ENCODE data around the gene SLC16A6.
"Not testable (repeated sequence)": the region's sequence is repeated elsewhere in the genome, so short reads cannot be mapped to it uniquely, and the experiment has no call there.

- TF ChIP-seq, protein P1, sequence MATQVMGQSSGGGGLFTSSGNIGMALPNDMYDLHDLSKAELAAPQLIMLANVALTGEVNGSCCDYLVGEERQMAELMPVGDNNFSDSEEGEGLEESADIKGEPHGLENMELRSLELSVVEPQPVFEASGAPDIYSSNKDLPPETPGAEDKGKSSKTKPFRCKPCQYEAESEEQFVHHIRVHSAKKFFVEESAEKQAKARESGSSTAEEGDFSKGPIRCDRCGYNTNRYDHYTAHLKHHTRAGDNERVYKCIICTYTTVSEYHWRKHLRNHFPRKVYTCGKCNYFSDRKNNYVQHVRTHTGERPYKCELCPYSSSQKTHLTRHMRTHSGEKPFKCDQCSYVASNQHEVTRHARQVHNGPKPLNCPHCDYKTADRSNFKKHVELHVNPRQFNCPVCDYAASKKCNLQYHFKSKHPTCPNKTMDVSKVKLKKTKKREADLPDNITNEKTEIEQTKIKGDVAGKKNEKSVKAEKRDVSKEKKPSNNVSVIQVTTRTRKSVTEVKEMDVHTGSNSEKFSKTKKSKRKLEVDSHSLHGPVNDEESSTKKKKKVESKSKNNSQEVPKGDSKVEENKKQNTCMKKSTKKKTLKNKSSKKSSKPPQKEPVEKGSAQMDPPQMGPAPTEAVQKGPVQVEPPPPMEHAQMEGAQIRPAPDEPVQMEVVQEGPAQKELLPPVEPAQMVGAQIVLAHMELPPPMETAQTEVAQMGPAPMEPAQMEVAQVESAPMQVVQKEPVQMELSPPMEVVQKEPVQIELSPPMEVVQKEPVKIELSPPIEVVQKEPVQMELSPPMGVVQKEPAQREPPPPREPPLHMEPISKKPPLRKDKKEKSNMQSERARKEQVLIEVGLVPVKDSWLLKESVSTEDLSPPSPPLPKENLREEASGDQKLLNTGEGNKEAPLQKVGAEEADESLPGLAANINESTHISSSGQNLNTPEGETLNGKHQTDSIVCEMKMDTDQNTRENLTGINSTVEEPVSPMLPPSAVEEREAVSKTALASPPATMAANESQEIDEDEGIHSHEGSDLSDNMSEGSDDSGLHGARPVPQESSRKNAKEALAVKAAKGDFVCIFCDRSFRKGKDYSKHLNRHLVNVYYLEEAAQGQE (IDR thresholded peaks at IDR 0.05; ENCODE audit: low read depth) = not testable (repeated sequence)
- not testable (repeated sequence) for TF ChIP-seq YY1 (IDR thresholded peaks at IDR 0.05; ENCODE audit: extremely low read depth, insufficient replicate concordance, low read depth, low read length); EZH2 (IDR thresholded peaks at IDR 0.05); POLR2A (IDR thresholded peaks at IDR 0.05; ENCODE audit: borderline replicate concordance, extremely low read depth, insufficient read depth, insufficient read length); ZBTB33 (IDR thresholded peaks at IDR 0.05; ENCODE audit: extremely low read depth, insufficient replicate concordance, low read length); EZH2phosphoT487 (IDR thresholded peaks at IDR 0.05; ENCODE audit: borderline replicate concordance); ZNF274 (IDR thresholded peaks at IDR 0.05; ENCODE audit: low read depth, low read length); CTCF (IDR thresholded peaks at IDR 0.05 in 2 of 3, conservative IDR thresholded peaks at IDR 0.05 in 1 of 3; ENCODE audit: borderline replicate concordance in 1 of 3, insufficient read depth in 1 of 3, low read depth in 2 of 3, low read length in 2 of 3); JUND (IDR thresholded peaks at IDR 0.05); CEBPB (IDR thresholded peaks at IDR 0.05; ENCODE audit: low read depth); RAD21 (IDR thresholded peaks at IDR 0.05; ENCODE audit: low read depth)
- TF ChIP-seq POLR2AphosphoS5 (IDR thresholded peaks at IDR 0.05; ENCODE audit: low read depth, low read length) = peak; percentile 48
These were observed 31.9 kb downstream of the SLC16A6 start for GRCh38 chr17:68258890-68259647.
